Stimulated activated CD4-positive, alpha-beta T cell treated with anti-CD3 and anti-CD28 coated beads, Interleukin-4, amount 100 ng/mL, for 24 hours (primary cell): ENCODE measurements around the gene OR8A1.
"Not testable (repeated sequence)": the region's sequence is repeated elsewhere in the genome, so short reads cannot be mapped to it uniquely, and the experiment has no call there.

ENCODE experiments used
- DNase-seq: peaks from one replicate; pipeline ENCODE4 v3.0.0-alpha.2; 2020

The OR8A1 gene

DNA sequence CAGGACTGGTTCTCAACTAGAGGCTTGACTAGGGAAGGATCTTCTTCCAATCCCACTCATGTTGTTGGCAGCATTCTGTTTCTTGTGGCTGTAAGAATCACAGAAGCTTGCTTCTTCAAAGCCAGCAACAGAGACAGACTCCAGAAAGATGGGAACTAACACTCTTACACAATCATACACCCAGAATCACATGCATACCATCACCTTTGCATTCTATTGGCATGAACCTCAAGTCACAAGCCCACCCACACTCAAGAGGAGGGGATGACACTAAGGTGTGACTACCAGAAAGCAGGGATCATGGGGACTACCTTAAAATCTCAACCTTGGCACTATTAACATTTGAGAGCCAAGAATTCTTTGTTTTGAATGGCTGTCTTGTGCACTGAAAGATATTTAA lies 27.8 kb downstream of the OR8A1 start:
- DNase-seq, result no peak

DNA sequence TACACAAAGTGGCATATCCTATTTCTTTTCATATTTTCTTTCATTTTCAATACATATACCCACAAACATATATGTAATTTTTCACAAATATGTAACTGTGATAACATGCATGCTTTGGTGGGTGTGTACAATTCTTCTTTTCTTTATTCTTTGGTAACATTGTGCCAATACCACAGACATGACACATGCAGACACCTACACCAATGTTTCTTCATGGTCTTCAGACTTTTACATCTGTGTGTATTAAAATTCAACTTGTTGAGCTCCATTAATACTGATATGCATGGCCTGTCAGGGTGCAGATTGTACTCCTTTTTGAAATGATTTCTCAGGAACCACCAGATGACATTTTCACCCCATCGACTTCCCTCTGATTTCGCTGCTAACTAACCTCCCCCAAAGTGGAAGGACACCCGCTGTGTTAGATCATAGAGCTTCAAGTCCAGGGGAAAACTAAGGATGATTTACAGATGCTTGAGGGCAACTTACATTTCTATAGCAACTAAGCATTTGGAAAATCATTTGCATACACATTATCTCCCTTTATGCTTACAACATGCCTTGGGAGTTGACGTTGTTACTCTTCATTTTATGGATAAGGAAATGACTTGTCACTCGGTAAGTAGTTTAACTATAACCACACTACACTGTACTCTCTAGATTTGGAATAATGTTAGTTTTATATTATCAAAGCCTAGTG lies 31.0 kb downstream of the OR8A1 start:
- DNase-seq, result no peak

DNA sequence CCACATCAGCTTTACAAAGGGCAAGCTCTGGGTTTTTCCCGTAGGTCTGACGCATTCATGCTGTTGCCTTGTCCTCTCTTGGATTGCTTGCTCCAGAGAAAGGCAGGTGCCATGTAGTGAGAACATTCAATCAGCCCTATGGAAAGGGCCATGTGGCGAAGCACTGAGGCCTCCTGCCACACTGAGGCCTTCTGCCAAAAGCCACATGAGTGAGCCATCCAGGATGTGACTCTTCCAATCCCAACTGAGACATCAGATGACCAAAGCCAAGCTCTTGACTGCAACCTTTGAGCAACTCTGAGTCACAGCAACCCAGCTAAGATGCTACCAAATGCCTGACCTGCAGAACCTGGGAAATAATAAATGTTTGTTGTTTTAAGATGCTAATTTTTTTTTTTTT lies 32.4 kb downstream of the OR8A1 start:
- DNase-seq, result no peak

DNA sequence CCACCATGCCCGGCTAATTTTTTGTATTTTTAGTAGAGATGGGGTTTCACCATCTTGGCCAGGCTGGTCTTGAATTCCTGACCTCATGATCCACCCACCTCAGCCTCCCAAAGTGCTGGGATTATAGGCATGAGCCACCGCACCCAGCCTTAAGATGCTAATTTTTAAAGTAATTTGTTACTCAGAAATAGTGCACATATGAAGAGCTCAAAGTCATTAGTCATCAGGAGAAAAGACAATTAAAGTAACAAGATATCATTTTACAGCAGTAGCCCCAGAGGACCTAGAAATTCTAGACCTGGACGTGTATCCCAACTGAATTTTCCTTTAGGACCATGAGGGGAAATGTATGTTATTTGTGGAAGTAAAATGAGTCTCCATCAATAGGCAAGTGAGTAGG lies 32.9 kb downstream of the OR8A1 start:
- DNase-seq, result not testable (repeated sequence)

DNA sequence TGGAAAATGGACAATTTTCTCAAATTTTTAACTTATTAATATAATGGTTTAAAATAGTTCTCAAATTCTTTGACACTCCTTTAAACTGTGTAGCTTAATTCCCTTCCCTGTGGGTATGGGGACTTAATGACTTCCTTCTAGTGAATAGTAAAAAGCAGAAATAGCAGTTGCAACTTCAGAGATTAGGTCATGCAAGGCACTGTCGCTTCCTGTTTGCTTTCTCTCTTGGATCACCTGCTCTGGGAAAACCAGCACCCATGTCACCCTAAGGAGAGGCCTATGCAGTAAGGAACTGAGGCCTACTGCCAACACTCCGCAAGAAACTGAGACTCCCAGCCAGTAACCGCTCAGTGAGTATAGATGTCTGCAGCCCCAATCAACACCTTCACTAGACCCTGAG lies 35.9 kb downstream of the OR8A1 start:
- DNase-seq, result no peak

DNA sequence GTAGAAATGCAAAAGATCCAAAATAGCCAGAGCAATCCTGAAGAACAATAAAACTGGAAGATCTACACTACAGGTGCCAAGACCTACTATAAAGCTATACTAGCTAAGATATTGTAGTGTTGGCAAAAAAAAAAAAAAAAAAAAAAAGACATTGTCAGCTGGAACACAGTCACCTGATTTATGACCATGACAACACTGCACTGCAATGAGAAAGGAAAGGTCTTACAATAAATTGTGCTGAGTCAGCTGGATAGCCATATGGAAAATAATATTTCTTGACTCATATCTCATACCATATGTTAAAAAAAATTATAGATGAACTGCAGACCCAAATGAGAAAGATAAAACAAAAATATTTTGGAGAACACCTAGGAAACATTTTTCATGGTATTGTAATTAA lies 38.4 kb downstream of the OR8A1 start:
- DNase-seq, result no peak

DNA sequence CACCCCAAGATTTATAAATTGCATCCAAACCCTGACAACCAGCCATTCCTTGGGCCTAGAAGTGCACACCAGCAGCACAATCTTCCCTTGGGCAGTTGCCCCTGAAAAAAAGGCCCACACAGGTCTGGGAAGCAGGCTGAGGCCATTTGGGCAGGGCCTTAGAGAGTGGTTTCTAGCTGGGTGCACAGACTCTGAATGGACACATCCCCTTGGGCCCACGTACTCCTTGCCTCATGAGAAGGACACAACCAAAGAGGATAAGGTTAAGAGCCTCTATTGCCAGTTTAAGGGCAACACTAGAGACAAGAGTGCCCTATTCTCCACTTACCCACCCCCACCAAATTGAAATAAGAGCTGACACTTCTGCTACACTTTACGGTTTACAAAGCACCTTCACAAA lies 40.5 kb downstream of the OR8A1 start:
- no peak for DNase-seq

DNA sequence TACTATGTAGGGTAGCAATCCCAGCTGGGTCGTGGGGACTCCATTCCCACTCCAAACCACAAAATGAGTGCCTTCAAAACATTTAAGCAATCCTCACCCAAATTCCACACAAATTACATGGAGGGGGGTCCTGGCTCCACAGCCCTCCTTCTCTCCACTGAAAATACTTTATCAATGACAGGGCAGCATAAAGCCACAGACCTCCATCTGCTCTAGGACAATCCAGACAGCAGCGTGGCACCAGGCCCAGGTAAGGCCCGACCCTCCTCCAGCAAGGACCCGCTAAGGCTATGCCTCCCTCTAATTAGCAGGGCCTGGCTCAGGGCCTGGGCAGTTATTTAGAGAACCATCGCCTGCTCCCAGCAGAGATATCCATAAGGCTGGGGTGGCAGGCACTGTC lies 41.3 kb downstream of the OR8A1 start, which contains the start of gene PANX3:
TSS of gene PANX3 (plus strand) at position 365 of the 400 bp plus-strand sequence. CDS start 129 bp downstream, outside the sequence.
- no peak for DNase-seq

DNA sequence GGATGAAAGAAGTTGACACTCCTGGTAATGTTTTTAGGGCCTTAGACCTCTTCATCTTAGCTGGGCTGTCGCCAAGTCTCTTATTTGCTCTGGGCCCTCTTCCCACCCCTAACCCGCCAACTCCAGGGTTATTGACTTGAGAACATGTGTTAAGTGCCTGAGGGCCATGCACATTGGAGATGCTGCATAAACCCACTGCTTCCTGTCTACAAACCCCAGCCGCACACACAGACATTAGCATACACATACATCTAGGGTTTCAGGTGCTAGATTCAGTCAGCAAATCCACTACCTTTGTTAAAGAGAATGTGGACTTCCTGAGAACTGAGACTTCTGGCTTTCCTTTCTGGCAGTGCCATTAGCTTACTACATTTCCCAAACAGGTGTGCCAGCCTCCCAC lies 42.2 kb downstream of the OR8A1 start:
- DNase-seq, result no peak

DNA sequence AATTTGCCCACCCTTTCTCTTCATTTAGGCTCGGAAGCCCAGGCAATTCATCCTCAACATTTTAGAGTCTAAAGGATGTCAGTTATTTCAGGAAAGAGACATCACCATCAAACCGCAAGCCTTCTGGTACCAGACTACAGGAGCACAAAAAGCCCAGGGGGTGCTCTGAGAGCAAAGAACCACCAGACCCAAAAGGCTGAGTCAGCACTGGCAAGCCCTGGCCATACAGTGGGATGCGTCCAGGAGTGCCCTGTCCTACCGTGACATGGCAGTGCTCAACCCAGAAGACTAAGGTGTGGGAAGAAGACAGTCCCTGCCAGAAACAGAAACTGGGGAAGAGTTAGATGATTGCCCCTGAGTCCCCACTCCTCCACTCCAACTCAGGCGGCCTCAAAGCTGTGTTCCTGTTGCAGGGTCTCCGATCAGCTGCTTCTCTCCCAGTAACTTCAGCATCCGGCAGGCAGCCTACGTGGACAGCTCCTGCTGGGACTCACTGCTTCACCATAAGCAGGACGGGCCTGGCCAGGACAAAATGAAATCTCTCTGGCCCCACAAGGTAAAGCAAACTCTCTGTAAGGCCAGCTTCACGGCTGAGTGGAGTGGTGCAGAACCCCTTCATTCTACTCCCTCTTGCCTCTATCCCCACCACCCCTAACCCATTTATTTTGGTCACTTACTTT lies 42.9 kb downstream of the OR8A1 start:
- DNase-seq, result no peak

DNA sequence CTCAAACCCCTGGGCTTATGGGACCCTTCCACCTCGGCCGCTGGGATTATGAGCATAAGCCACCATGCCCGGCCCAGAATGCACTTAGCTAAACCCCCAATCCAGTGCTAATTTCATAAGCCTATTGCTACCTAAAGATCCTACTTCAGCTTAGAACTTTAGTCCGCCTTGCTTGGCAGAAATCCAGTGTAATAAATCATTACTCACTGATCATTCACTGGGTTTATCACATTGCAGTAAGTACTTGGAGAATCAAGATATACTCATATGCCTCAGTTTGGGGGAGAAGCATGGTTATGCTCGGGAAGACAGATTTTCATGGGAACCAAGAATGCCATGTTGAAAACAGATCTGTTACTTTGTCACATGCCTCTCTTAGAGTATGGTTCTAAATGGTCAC lies 49.1 kb downstream of the OR8A1 start:
- no peak for DNase-seq
